ENCODE measurements around the gene TMPRSS3. TPM values are rescaled to one million over a fixed set of nuclear protein-coding genes. Genes with fewer than 3 reads are reported as not detected.

TMPRSS3 gene
- total and polyA plus RNA-seq, 2 of the 13 experiments (the other 11 are each of a cell fraction or from before 2014, with no cell fraction given) = 2.8 to 16.9 TPM

DNA sequence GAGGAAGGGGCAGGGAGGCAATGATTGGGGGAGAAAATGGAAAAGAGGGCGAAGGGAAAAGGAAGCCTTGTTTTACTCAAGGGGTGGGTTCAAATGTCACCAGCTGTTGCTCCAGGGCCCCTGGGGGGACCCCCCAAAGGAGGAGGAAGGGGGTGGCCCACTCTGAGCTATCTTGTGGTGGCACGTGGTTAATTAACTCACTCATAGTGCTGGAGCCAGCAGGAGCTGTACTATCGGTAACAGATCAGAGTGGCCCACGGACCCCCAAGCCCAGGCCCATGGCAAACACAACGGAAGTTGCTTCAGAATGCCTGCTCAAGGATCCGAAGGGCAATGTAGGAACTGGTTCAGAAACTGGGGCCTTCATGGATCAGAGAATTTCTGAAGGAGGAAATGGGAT, 52.3 kb downstream of the TMPRSS3 start:
- Histone ChIP-seq H3K27ac (ENCODE audit: extremely low read length, insufficient read depth, low read length) (no peak overlapping the region), H3K9ac (ENCODE audit: insufficient read depth, low read depth, low read length) (no peak overlapping the region), H3K4me3 (replicated peaks in 1 of 3; ENCODE audit: insufficient read depth in 1 of 3, low read depth in 2 of 3, low read length in 3 of 3) (no peak overlapping the region), H3K4me1 (ENCODE audit: insufficient read depth, low read length) (peaks cover 3% of the 10 kb centered on the region; the same call in 1 of the 2 replicates), H3K36me3 (replicated peaks in 1 of 2; ENCODE audit: control insufficient read depth in 1 of 2, insufficient read depth in 2 of 2, low read length in 2 of 2) (no peaks in the 10 kb centered on the region), H3K79me2 (ENCODE audit: insufficient read depth, low read length) (no peaks in the 10 kb centered on the region), H2AFZ (ENCODE audit: low read length) (no peak overlapping the region), H3K9me3 (ENCODE audit: low read length) (no peaks in the 10 kb centered on the region), H3K4me2 (ENCODE audit: low read depth, low read length) (no peak overlapping the region), H4K20me1 (ENCODE audit: insufficient read depth, low read length) (no peaks in the 10 kb centered on the region), H3K27me3 (ENCODE audit: control insufficient read depth in 1 of 2, insufficient read depth in 2 of 2, low read length in 2 of 2) (peaks cover 0 to 6% of the 10 kb centered on the region in 2 experiments; a peak in 2 of 5 replicates)
- ChIA-PET CTCF (ENCODE audit: low intra/inter-chr PET ratio, low total read pairs) (no interaction called here), POLR2A (no interaction called here)
- ATAC-seq = no peak
- intact Hi-C loops (cut with micrococcal nuclease; ENCODE audit: unreplicated experiment) (no loop called here), in situ Hi-C loops (cut with HindIII; ENCODE audit: extremely low pct_ligation_motif_present, low pct_unique_long_range_greater_than_20kb) (no loop called here)
- FAIRE-seq = no peak
- WGBS (ENCODE audit: low lambda C conversion rate) = 49% methylated on average over 6 of the region's 6 CpGs
- no TSS peak for BruUV-seq (replicated peaks)
- no peak for DNase-seq (ENCODE audit: low spot score)
- TF ChIP-seq, protein P1, sequence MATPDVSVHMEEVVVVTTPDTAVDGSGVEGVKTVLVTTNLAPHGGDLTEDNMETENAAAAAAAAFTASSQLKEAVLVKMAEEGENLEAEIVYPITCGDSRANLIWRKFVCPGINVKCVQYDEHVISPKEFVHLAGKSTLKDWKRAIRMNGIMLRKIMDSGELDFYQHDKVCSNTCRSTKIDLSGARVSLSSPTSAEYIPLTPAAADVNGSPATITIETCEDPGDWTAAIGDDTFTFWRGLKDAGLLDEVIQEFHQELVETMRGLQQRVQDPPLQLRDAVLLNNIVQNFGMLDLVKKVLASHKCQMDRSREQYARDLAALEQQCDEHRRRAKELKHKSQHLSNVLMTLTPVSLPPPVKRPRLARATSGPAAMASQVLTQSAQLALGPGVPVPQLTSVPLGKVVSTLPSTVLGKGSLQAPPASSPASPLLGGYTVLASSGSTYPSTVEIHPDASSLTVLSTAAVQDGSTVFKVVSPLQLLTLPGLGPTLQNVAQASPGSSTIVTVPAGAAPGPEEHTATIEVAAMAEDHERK (CRISPR knock-in tag; IDR thresholded peaks at IDR 0.05; ENCODE audit: low read depth) = no peak
- no peak for TF ChIP-seq SIX4 (CRISPR knock-in tag; IDR thresholded peaks at IDR 0.05)
- TF ChIP-seq ELF3 (CRISPR knock-in tag; IDR thresholded peaks at IDR 0.05) = no peak
- TF ChIP-seq HNRNPK (IDR thresholded peaks at IDR 0.05; ENCODE audit: low read depth, low read length, poor library complexity, severe bottlenecking) = no peak
- TF ChIP-seq ZNF33A (CRISPR knock-in tag; IDR thresholded peaks at IDR 0.05; ENCODE audit: borderline replicate concordance) = no peak
- no peak for TF ChIP-seq ZNF143 (CRISPR knock-in tag; IDR thresholded peaks at IDR 0.05)
- no peak for TF ChIP-seq TOE1 (CRISPR knock-in tag; IDR thresholded peaks at IDR 0.05)
- TF ChIP-seq POLR2G (IDR thresholded peaks at IDR 0.05; ENCODE audit: low read depth, low read length) = no peak
- no peak for TF ChIP-seq ISX (CRISPR knock-in tag; conservative IDR thresholded peaks at IDR 0.05)
- TF ChIP-seq, protein P2, sequence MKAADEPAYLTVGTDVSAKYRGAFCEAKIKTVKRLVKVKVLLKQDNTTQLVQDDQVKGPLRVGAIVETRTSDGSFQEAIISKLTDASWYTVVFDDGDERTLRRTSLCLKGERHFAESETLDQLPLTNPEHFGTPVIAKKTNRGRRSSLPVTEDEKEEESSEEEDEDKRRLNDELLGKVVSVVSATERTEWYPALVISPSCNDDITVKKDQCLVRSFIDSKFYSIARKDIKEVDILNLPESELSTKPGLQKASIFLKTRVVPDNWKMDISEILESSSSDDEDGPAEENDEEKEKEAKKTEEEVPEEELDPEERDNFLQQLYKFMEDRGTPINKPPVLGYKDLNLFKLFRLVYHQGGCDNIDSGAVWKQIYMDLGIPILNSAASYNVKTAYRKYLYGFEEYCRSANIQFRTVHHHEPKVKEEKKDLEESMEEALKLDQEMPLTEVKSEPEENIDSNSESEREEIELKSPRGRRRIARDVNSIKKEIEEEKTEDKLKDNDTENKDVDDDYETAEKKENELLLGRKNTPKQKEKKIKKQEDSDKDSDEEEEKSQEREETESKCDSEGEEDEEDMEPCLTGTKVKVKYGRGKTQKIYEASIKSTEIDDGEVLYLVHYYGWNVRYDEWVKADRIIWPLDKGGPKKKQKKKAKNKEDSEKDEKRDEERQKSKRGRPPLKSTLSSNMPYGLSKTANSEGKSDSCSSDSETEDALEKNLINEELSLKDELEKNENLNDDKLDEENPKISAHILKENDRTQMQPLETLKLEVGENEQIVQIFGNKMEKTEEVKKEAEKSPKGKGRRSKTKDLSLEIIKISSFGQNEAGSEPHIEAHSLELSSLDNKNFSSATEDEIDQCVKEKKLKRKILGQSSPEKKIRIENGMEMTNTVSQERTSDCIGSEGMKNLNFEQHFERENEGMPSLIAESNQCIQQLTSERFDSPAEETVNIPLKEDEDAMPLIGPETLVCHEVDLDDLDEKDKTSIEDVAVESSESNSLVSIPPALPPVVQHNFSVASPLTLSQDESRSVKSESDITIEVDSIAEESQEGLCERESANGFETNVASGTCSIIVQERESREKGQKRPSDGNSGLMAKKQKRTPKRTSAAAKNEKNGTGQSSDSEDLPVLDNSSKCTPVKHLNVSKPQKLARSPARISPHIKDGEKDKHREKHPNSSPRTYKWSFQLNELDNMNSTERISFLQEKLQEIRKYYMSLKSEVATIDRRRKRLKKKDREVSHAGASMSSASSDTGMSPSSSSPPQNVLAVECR (CRISPR knock-in tag; IDR thresholded peaks at IDR 0.05; ENCODE audit: borderline replicate concordance) = no peak
- TF ChIP-seq ZNF367 (CRISPR knock-in tag; IDR thresholded peaks at IDR 0.05; ENCODE audit: borderline replicate concordance) = no peak

Measured in HepG2 (cell line).